HCT116 (cell line): ENCODE results near the gene ATPAF1. TPM values are rescaled to one million over a fixed set of nuclear protein-coding genes. Genes with fewer than 3 reads are reported as not detected.

Source experiments
- ATAC-seq: fragments of 200-7000 bp; cut with Tn5 transposase; 2 replicates; pipeline ENCODE4 v1.9.1; 2020; ENCODE audit warnings: mild to moderate bottlenecking, moderate library complexity
- BruUV-seq: library from RNA; stranded (reverse); fragments of 400-500 nt; replicated peaks from 2 replicates; lab custom pipeline; 2021; lab: Mats Ljungman, UMichigan
- CTCF ChIA-PET: fragments of 300-600 bp; sonication (Branson Sonifier 250); formaldehyde crosslinking; loops from one replicate; lab custom pipeline; 2021; ENCODE audit warnings: antibody characterized with exemption; lab: Charles Lee
- POLR2A ChIA-PET: fragments of 300-600, 350-600 bp; sonication (Branson Sonifier 250); formaldehyde crosslinking; loops from one replicate; lab custom pipeline; 2021; ENCODE audit warnings: antibody characterized with exemption; lab: Charles Lee
- RAD21 ChIA-PET, 2 experiments: fragments of 300-600 bp; sonication (Branson Sonifier 250); formaldehyde crosslinking; loops; one replicate each; lab custom pipeline; 2023; ENCODE audit warnings: low total read pairs in 2 of 2; ENCODE audit not compliant: uncharacterized antibody in 2 of 2, unreplicated experiment in 2 of 2, low non-redundant PET in 1 of 2; lab: Charles Lee
- DNase-seq: peaks from one replicate; pipeline ENCODE4 v3.0.0-alpha.2; 2010; ENCODE audit warnings: low read depth, low spot score
- H2AFZ ChIP-seq: fragments of 200-600 bp; shearing (Covaris generic), sonication (generic); 2 replicates; pipeline ENCODE4 v1.6.1; 2017; ENCODE audit warnings: low read depth, mixed run types, mixed read lengths, antibody characterized with exemption, low read length; ENCODE audit not compliant: poor library complexity, severe bottlenecking
- H3K27ac ChIP-seq: 2 replicates; pipeline ENCODE4 v1.5.1; 2012; ENCODE audit warnings: low read depth, low read length
- H3K27me3 ChIP-seq: fragments of 200-600 bp; sonication (generic); 2 replicates; pipeline ENCODE4 v1.6.1; 2016; ENCODE audit warnings: mixed run types, low read length, mixed read lengths; ENCODE audit not compliant: insufficient read depth
- H3K36me3 ChIP-seq, 2 experiments: fragments of 200-500 bp in 1 of 2; fragments of 200-600 bp in 1 of 2; sonication (Bioruptor generic) in 1 of 2; sonication (generic) in 1 of 2; 2 replicates each; pipeline versions ENCODE4 v1.5.1 to v1.6.1; 2014 to 2016; ENCODE audit warnings: low read length in 2 of 2, inconsistent platforms in 1 of 2, mixed read lengths in 1 of 2, mixed run types in 1 of 2; ENCODE audit not compliant: insufficient read depth in 2 of 2, control insufficient read depth in 1 of 2
- H3K4me1 ChIP-seq, 2 experiments: fragments of 200-600 bp in 1 of 2; sonication (generic) in 1 of 2; 2 replicates each; pipeline versions ENCODE4 v1.5.1 to v1.6.1; 2012 to 2017; ENCODE audit warnings: low read length in 2 of 2, inconsistent platforms in 1 of 2, mild to moderate bottlenecking in 1 of 2, mixed read lengths in 1 of 2, mixed run types in 1 of 2, moderate library complexity in 1 of 2; ENCODE audit not compliant: insufficient read depth in 2 of 2, control insufficient read depth in 1 of 2
- H3K4me2 ChIP-seq: fragments of 200-600 bp; sonication (generic); 2 replicates; pipeline ENCODE4 v1.6.1; 2017; ENCODE audit warnings: mixed run types, low read length, mixed read lengths
- H3K4me3 ChIP-seq, 2 experiments: fragments of 200-600 bp in 1 of 2; sonication (generic) in 1 of 2; replicated peaks in 1 of 2; 2 replicates each; pipeline ENCODE4 v1.5.1; 2011 to 2016; ENCODE audit warnings: low read length in 2 of 2, control low read depth in 1 of 2, low read depth in 1 of 2, mild to moderate bottlenecking in 1 of 2, mixed read lengths in 1 of 2, mixed run types in 1 of 2
- H3K79me2 ChIP-seq: fragments of 200-600 bp; sonication (generic); 2 replicates; pipeline ENCODE4 v1.6.1; 2017; ENCODE audit warnings: mild to moderate bottlenecking, mixed run types, low read length, moderate library complexity, mixed read lengths; ENCODE audit not compliant: insufficient read depth
- H3K9ac ChIP-seq: fragments of 200-600 bp; sonication (generic); 2 replicates; pipeline ENCODE4 v1.6.1; 2016; ENCODE audit warnings: low read length, mixed read lengths
- H3K9me2 ChIP-seq: fragments of 200-600 bp; sonication (generic), shearing (Covaris generic); 2 replicates; pipeline ENCODE4 v1.6.1; 2017; ENCODE audit warnings: mixed run types, mild to moderate bottlenecking, moderate library complexity; ENCODE audit not compliant: insufficient read depth
- H3K9me3 ChIP-seq, 2 experiments: fragments of 200-500 bp in 1 of 2; fragments of 200-600 bp in 1 of 2; sonication (Bioruptor generic) in 1 of 2; sonication (generic) in 1 of 2; 2 replicates each; pipeline ENCODE4 v1.6.1; 2014 to 2017; ENCODE audit warnings: low read length in 2 of 2, mixed read lengths in 2 of 2, inconsistent platforms in 1 of 2, low read depth in 1 of 2, mild to moderate bottlenecking in 1 of 2, mixed run types in 1 of 2, moderate library complexity in 1 of 2; ENCODE audit not compliant: control insufficient read depth in 1 of 2, insufficient read depth in 1 of 2
- H4K20me1 ChIP-seq: fragments of 200-600 bp; sonication (generic), shearing (Covaris generic); 2 replicates; pipeline ENCODE4 v1.6.1; 2017; ENCODE audit warnings: mixed run types, mild to moderate bottlenecking, moderate library complexity; ENCODE audit not compliant: insufficient read depth
- EZH2 ChIP-seq: fragments of 200-600 bp; sonication (generic); IDR thresholded peaks from 2 replicates; pipeline ENCODE4 v1.6.1; 2017; ENCODE audit warnings: antibody characterized with exemption, mixed run types
- ZFX ChIP-seq: fragments of 450-650 bp; IDR thresholded peaks from 2 replicates; pipeline ENCODE4 v1.6.1; 2017
- intact Hi-C: fragments of 100-400 bp; cut with micrococcal nuclease; formaldehyde crosslinking; loops from 2 replicates; pipeline ENCODE4 v1.10.0; 2022
- total RNA-seq: library from RNA; stranded (reverse); gene quantifications from one replicate; pipeline ENCODE4 v1.2.1, GENCODE V29; 2021; ENCODE audit not compliant: unreplicated experiment

Gene ATPAF1
- total RNA-seq, 1 experiment from 2014 or later, result 35.5 TPM

DNA sequence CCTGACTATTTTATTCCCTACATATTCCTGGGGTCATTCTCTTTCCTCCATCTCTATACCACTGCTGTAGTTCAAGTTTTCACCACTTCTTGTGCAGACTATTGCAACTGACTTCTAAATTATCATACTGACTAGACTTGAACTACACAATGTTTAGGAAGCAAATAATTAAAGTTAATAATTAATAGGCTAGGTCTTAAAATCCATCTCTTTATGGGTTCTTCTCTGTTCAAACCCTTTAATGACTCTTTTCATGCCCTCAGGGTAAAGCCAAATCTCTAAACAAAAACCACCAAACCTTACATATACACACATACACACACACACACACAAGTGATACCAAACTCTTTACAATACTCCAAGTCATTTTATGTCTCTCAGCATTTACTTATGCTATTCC lies 29.2 kb downstream of the ATPAF1 start:
- H3K79me2 ChIP-seq, result no peaks in the 10 kb centered on the region
- peaks cover 4 to 13% of the 10 kb centered on the region in 2 experiments; a peak in 2 of 4 replicates for H3K36me3 ChIP-seq
- ATAC-seq (no peak), DNase-seq (no peak)
- H4K20me1 ChIP-seq, result no peaks in the 10 kb centered on the region; the same call in 1 of the 2 replicates
- no peak overlapping the region for H3K4me3 ChIP-seq
- ChIA-PET CTCF (no interaction called here), POLR2A (no interaction called here), RAD21 (no interaction called here)
- H3K27ac ChIP-seq, result no peak overlapping the region
- H3K9me3 ChIP-seq, result no peaks in the 10 kb centered on the region
- no peaks in the 10 kb centered on the region for H3K9me2 ChIP-seq
- no peak for TF ChIP-seq EZH2
- H2AFZ ChIP-seq, result no peak overlapping the region
- no peaks in the 10 kb centered on the region for H3K27me3 ChIP-seq
- BruUV-seq, result no TSS peak
- H3K4me1 ChIP-seq, result peaks cover 0 to 6% of the 10 kb centered on the region in 2 experiments; a peak in 2 of 4 replicates
- H3K9ac ChIP-seq, result no peak overlapping the region
- intact Hi-C loops, result no loop called here
- no peak overlapping the region for H3K4me2 ChIP-seq

DNA sequence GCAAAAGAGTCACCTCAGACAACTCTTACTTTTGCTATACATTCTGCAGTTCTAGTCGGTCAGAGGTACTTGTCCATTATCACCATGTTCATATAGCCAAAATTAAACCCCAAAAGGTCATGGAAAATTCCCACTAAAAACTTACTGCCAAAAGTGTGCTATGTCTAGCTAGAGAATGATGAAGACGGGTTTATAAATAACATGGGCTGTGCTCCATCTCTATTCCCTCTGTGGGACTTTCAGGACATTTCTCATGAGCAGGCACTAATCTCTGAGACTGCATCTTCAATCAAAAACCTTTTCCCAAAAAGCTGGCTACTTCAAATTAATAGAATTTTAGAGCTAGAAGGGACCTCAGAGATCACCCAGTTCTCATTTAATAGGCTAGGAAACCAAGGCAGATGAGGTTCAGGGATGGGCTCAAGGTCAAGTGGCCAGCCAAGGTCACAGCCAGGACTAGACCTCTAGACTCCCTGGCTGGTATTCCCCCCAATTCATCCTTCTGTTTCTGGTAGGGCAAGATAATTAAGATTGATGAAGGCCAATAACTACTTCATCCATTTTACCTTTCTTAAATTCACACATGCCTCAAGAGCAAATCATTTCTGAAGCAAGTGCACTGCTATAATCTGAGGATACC lies 30.6 kb downstream of the ATPAF1 start:
- ChIA-PET POLR2A (no interaction called here), CTCF (no interaction called here), RAD21 (no interaction called here)
- Histone ChIP-seq H3K4me2 (no peak overlapping the region), H2AFZ (no peak overlapping the region), H4K20me1 (no peaks in the 10 kb centered on the region; the same call in 1 of the 2 replicates), H3K9me2 (no peaks in the 10 kb centered on the region), H3K27me3 (no peaks in the 10 kb centered on the region), H3K9me3 (no peaks in the 10 kb centered on the region), H3K4me3 (no peak overlapping the region), H3K27ac (no peak overlapping the region), H3K36me3 (peaks cover 4 to 15% of the 10 kb centered on the region in 2 experiments; a peak in 2 of 4 replicates), H3K4me1 (no peaks in the 10 kb centered on the region), H3K79me2 (no peaks in the 10 kb centered on the region), H3K9ac (no peak overlapping the region)
- intact Hi-C loops, result no loop called here
- no peak for ATAC-seq
- no peak for TF ChIP-seq ZFX
- DNase-seq, result no peak
- no TSS peak for BruUV-seq
